Stimulated activated CD8-positive, alpha-beta memory T cell treated with anti-CD3 and anti-CD28 coated beads, Interleukin-15, amount 100 ng/mL, for 24 hours (primary cell): Measurements from ENCODE around the gene ESRP2.

Experiments
- DNase-seq: peaks from one replicate; pipeline ENCODE4 v3.0.0-alpha.2; 2020; ENCODE audit warnings: low read depth

Gene ESRP2

GRCh38 chr16:68217506-68217905 is 18.4 kb downstream of the ESRP2 start:
- no peak for DNase-seq

- DNase-seq: no peak
Observed at GRCh38 chr16:68216240-68216639, 19.7 kb downstream of the ESRP2 start.

- no peak for DNase-seq
Observed at GRCh38 chr16:68215302-68215701, 20.6 kb downstream of the ESRP2 start.

GRCh38 chr16:68214726-68215125 is 21.2 kb downstream of the ESRP2 start:
- DNase-seq: no peak

- DNase-seq: no peak
Observed at GRCh38 chr16:68206245-68206644, 29.7 kb downstream of the ESRP2 start.

- DNase-seq: no peak
Observed at GRCh38 chr16:68202091-68202519, 33.8 kb downstream of the ESRP2 start.

- no peak for DNase-seq
Observed at GRCh38 chr16:68200088-68200783, 35.7 kb downstream of the ESRP2 start.

- DNase-seq: no peak
Observed at GRCh38 chr16:68197250-68197649, 38.7 kb downstream of the ESRP2 start.

- no peak for DNase-seq
Observed at GRCh38 chr16:68194251-68194650, 41.7 kb downstream of the ESRP2 start.

- DNase-seq: no peak
Observed at GRCh38 chr16:68190736-68191510, 45.0 kb downstream of the ESRP2 start.

- no peak for DNase-seq
Observed at GRCh38 chr16:68190081-68190480, 45.8 kb downstream of the ESRP2 start.

GRCh38 chr16:68188170-68188569 is 47.8 kb downstream of the ESRP2 start:
- DNase-seq: no peak

- no peak for DNase-seq
Observed at GRCh38 chr16:68187505-68187904, 48.4 kb downstream of the ESRP2 start.

- no peak for DNase-seq
Observed at GRCh38 chr16:68186877-68187276, 49.0 kb downstream of the ESRP2 start.

- DNase-seq: no peak
Observed at GRCh38 chr16:68183046-68183445, 52.9 kb downstream of the ESRP2 start.

- DNase-seq: no peak
Observed at GRCh38 chr16:68179855-68180254, 56.1 kb downstream of the ESRP2 start.

- no peak for DNase-seq
Observed at GRCh38 chr16:68179196-68179795, 56.6 kb downstream of the ESRP2 start.
